DND-41 (cell line): Measurements from ENCODE around the gene EHD1.

Source experiments
- ATAC-seq: fragments of 200-7000 bp; cut with Tn5 transposase; 3 replicates; pipeline ENCODE4 v1.9.1; 2021; ENCODE audit warnings: low read depth; ENCODE audit not compliant: insufficient read depth
- DNase-seq: peaks from one replicate; pipeline ENCODE4 v3.0.0-alpha.2; 2020
- H2AFZ ChIP-seq: 2 replicates; pipeline ENCODE4 v1.6.0; 2012; ENCODE audit warnings: low read depth, low read length
- H3K27ac ChIP-seq: 2 replicates; pipeline ENCODE4 v1.5.1; 2012; ENCODE audit warnings: low read length, inconsistent platforms
- H3K27me3 ChIP-seq: fragments of 200-600 bp; sonication (generic); 2 replicates; pipeline ENCODE4 v1.6.0; 2012; ENCODE audit warnings: low read length, mild to moderate bottlenecking, inconsistent platforms; ENCODE audit not compliant: insufficient read depth, poor library complexity
- H3K36me3 ChIP-seq: 2 replicates; pipeline ENCODE4 v1.5.1; 2012; ENCODE audit warnings: low read length, inconsistent platforms; ENCODE audit not compliant: insufficient read depth
- H3K4me1 ChIP-seq: 2 replicates; pipeline ENCODE4 v1.5.1; 2012; ENCODE audit warnings: mild to moderate bottlenecking, low read length; ENCODE audit not compliant: insufficient read depth
- H3K4me2 ChIP-seq: 2 replicates; pipeline ENCODE4 v1.6.0; 2012; ENCODE audit warnings: mild to moderate bottlenecking, moderate library complexity, low read length, inconsistent platforms; ENCODE audit not compliant: insufficient read depth
- H3K4me3 ChIP-seq, 2 experiments: fragments of 200-600 bp in 1 of 2; shearing (Covaris generic) in 1 of 2; 2 replicates each; pipeline ENCODE4 v1.5.1; 2012 to 2016; ENCODE audit warnings: inconsistent platforms in 2 of 2, low read length in 2 of 2, mild to moderate bottlenecking in 2 of 2, low read depth in 1 of 2, moderate library complexity in 1 of 2
- H3K79me2 ChIP-seq: 2 replicates; pipeline ENCODE4 v1.6.0; 2012; ENCODE audit warnings: low read length, inconsistent platforms; ENCODE audit not compliant: insufficient read depth
- H3K9ac ChIP-seq: 2 replicates; pipeline ENCODE4 v1.6.0; 2012; ENCODE audit warnings: low read depth, mild to moderate bottlenecking, inconsistent platforms, low read length, moderate library complexity
- H3K9me3 ChIP-seq: 2 replicates; pipeline ENCODE4 v1.5.1; 2012; ENCODE audit warnings: low read length, moderate library complexity, mild to moderate bottlenecking, inconsistent platforms; ENCODE audit not compliant: insufficient read depth, severe bottlenecking
- H4K20me1 ChIP-seq: 2 replicates; pipeline ENCODE4 v1.6.0; 2012; ENCODE audit warnings: low read length; ENCODE audit not compliant: insufficient read depth
- EZH2 ChIP-seq: IDR thresholded peaks from 3 replicates; pipeline ENCODE4 v1.6.1; 2012; ENCODE audit warnings: borderline replicate concordance, low read depth, mild to moderate bottlenecking, moderate library complexity, low read length, inconsistent platforms; ENCODE audit not compliant: severe bottlenecking
- TF ChIP-seq, protein P1 (sequence below): IDR thresholded peaks from 2 replicates; pipeline ENCODE4 v1.5.1; 2012; ENCODE audit warnings: borderline replicate concordance, low read length, moderate library complexity, mild to moderate bottlenecking; ENCODE audit not compliant: poor library complexity, severe bottlenecking; ENCODE audit errors: extremely low read depth

The EHD1 gene

DNA sequence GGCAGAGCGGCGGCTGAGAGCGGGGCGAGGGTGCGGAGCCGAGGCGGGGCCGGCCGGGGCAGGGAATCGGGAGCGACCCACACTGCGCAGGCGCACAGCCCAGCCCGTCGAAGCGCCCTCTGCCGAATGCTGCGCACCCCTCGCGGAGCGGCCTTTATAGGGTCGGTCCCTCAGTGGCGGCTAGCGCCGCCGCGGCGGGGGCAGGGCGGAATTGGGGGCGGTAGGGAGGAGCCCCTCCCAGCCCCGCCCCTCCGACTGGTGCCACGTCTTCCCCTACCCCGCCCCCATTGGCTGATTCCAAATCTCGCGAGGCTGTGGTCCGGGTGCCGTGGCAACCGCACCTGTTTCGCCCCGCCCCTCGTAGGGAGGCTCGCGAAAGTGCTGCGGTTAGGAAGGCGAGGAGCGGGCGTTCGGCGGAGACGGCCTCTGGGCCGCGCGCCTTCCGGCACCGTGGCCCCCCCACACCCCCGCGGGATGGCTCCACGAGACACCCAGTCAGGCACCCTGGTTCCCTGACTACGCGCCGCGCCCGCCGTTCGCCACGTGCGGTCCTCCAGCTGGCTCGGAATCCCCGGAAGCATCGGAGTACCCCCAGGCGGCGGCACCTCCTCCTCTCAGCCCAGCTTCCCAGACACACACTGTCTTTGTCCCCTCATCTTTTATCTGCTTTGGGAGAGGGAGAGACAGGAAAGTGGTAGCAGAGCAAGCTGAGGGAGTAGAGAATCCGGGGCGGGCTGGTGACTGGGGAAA lies at the start of gene EHD1:
TSS of gene EHD1 (minus strand) at position 128 of the 750 bp plus-strand sequence. CDS start 157 bp downstream, outside the sequence.
- peak within 1 kb of the TSS; percentile 94 for H2AFZ ChIP-seq
- ATAC-seq (peak; percentile 84), DNase-seq (peak; percentile 99)
- H3K4me2 ChIP-seq = peak within 1 kb of the TSS; percentile 93
- H3K36me3 ChIP-seq = peaks cover 8% of the 10 kb centered on the region
- H3K4me3 ChIP-seq = peak within 1 kb of the TSS; percentile 63 to 100
- peak within 1 kb of the TSS; percentile 83 for H3K9ac ChIP-seq
- H3K4me1 ChIP-seq = peaks cover 61% of the 10 kb centered on the region
- peaks cover 36% of the 10 kb centered on the region for H3K79me2 ChIP-seq
- no peaks in the 10 kb centered on the region for H3K9me3 ChIP-seq
- H3K27ac ChIP-seq = peak within 1 kb of the TSS; percentile 85
- no peaks in the 10 kb centered on the region for H3K27me3 ChIP-seq
- peaks cover 26% of the 10 kb centered on the region for H4K20me1 ChIP-seq
- TF ChIP-seq EZH2 = no peak
- TF ChIP-seq, protein P1, sequence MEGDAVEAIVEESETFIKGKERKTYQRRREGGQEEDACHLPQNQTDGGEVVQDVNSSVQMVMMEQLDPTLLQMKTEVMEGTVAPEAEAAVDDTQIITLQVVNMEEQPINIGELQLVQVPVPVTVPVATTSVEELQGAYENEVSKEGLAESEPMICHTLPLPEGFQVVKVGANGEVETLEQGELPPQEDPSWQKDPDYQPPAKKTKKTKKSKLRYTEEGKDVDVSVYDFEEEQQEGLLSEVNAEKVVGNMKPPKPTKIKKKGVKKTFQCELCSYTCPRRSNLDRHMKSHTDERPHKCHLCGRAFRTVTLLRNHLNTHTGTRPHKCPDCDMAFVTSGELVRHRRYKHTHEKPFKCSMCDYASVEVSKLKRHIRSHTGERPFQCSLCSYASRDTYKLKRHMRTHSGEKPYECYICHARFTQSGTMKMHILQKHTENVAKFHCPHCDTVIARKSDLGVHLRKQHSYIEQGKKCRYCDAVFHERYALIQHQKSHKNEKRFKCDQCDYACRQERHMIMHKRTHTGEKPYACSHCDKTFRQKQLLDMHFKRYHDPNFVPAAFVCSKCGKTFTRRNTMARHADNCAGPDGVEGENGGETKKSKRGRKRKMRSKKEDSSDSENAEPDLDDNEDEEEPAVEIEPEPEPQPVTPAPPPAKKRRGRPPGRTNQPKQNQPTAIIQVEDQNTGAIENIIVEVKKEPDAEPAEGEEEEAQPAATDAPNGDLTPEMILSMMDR = peak; percentile 78

GRCh38 chr11:64926689-64927088 lies 48.3 kb upstream of the EHD1 start:
- H3K4me3 ChIP-seq = no peak overlapping the region
- DNase-seq (no peak), ATAC-seq (no peak)
- no peak overlapping the region for H2AFZ ChIP-seq
- H3K27me3 ChIP-seq = no peaks in the 10 kb centered on the region
- peaks cover 26% of the 10 kb centered on the region for H3K4me1 ChIP-seq
- H4K20me1 ChIP-seq = no peaks in the 10 kb centered on the region
- H3K27ac ChIP-seq = no peak overlapping the region
- H3K79me2 ChIP-seq = no peaks in the 10 kb centered on the region; the same call in 1 of the 2 replicates
- H3K36me3 ChIP-seq = peaks cover 19% of the 10 kb centered on the region
- no peak for TF ChIP-seq EZH2
- TF ChIP-seq, protein P1 = no peak
- no peak overlapping the region for H3K4me2 ChIP-seq
- H3K9ac ChIP-seq = no peak overlapping the region; the same call in 1 of the 2 replicates
- no peaks in the 10 kb centered on the region for H3K9me3 ChIP-seq

- no peak for DNase-seq
- no peaks in the 10 kb centered on the region for H3K27me3 ChIP-seq
- no peak overlapping the region for H2AFZ ChIP-seq
- TF ChIP-seq, protein P1 = no peak
- no peak for TF ChIP-seq EZH2
- H3K27ac ChIP-seq = no peak overlapping the region
- H3K4me3 ChIP-seq = peak overlapping the region in 1 of 2 experiments; percentile 59; a peak in 2 of 4 replicates
- H3K79me2 ChIP-seq = no peaks in the 10 kb centered on the region; the same call in 1 of the 2 replicates
- H3K36me3 ChIP-seq = peaks cover 10% of the 10 kb centered on the region
- ATAC-seq = no peak
- H3K4me2 ChIP-seq = peak overlapping the region; percentile 93
- H3K9ac ChIP-seq = peak overlapping the region; percentile 58; the same call in 1 of the 2 replicates
- H3K9me3 ChIP-seq = no peaks in the 10 kb centered on the region
- no peaks in the 10 kb centered on the region for H4K20me1 ChIP-seq
- peaks cover 26% of the 10 kb centered on the region for H3K4me1 ChIP-seq
Observed at GRCh38 chr11:64925536-64926436, 47.4 kb upstream of the EHD1 start.
